Activated naive CD8-positive, alpha-beta T cell treated with anti-CD3 and anti-CD28 coated beads, Interleukin-2, amount 50 U/mL, for 16 hours (primary cell): ENCODE results near the gene GPATCH2.
"Not testable (repeated sequence)": the region's sequence is repeated elsewhere in the genome, so short reads cannot be mapped to it uniquely, and the experiment has no call there.

Experiments used
- DNase-seq: peaks from one replicate; pipeline ENCODE4 v3.0.0-alpha.2; 2020; ENCODE audit warnings: low read depth, low spot score

GPATCH2 gene

DNA sequence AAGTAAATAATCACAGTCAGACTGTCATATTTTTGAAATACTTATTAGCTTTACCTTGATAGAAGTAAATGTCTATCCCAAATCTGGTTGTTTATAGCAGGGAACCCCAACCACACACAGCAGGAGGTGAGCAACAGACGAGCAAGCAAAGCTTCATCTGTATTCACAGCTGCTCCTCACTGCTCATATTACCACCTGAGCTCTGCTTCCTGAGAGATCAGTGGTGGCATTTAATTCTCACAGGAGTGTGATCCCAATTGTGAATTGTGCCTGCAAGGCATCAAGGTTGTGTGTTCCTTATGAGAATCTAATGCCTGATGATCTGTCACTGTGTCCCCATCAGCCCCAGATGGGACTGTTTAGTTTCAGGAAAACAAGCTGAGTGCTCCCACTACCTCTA lies 104.3 kb downstream of the GPATCH2 start:
- DNase-seq = no peak

GRCh38 chr1:217525773-217526490 lies 105.0 kb downstream of the GPATCH2 start:
- no peak for DNase-seq

DNA sequence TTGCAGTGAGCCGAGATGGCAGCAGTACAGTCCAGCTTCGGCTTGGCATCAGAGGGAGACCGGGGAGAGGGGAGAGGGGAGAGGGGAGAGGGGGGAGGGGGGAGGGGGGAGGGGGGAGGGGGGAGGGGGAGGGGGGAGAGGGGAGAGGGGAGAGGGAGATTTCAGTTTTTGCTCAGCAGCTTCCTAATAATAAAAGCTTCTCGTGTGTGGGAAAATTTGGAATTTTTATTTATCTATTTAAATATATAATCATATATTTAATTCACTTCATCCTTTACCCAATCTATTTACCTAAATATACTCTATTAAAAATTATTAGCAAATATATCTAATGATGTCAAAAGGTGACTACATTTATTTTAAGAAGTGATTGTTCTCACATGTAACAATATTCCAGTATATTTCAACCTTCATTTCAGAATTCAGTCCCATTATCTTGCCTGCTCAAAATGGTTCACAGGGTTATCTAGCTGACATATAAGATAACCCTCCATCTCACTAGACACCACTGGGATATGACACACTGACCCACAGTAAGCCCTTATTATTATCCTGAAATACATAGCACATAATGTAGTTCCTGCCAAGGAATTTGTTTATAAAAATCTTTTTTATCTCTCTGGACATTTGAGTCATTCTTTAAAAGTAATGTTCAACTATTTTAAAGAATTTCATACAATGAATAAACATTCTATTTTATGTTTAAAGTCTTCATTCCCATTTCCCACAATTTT lies 105.9 kb downstream of the GPATCH2 start:
- no peak for DNase-seq

- not testable (repeated sequence) for DNase-seq
Observed at GRCh38 chr1:217523921-217524320, 107.0 kb downstream of the GPATCH2 start.

DNA sequence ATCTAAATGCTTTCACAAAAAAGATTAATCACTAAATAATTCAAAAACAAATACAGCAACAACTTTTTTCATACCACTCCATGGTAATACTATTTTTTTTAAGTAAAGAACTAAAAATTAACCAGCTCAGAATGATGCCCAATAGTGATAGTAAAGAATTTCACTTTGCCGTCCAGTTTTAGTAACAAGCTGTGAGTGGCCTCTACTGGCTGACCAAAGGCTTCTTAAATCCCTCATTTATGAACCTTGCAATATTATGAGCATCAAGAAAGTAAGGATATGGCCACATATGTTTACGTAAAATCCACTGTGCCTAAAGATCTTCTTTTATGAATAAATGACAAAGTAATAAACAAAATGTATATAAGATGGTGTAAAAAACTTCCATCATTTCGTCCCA lies 108.6 kb downstream of the GPATCH2 start:
- no peak for DNase-seq

- no peak for DNase-seq
Observed at GRCh38 chr1:217521317-217521716, 109.6 kb downstream of the GPATCH2 start.

GRCh38 chr1:217506878-217507277 lies 124.0 kb downstream of the GPATCH2 start:
- DNase-seq = no peak

- no peak for DNase-seq
Observed at GRCh38 chr1:217498209-217498608, 132.7 kb downstream of the GPATCH2 start.

- DNase-seq = no peak
Observed at GRCh38 chr1:217495249-217495648, 135.6 kb downstream of the GPATCH2 start.

- no peak for DNase-seq
Observed at GRCh38 chr1:217494767-217495166, 136.1 kb downstream of the GPATCH2 start.

DNA sequence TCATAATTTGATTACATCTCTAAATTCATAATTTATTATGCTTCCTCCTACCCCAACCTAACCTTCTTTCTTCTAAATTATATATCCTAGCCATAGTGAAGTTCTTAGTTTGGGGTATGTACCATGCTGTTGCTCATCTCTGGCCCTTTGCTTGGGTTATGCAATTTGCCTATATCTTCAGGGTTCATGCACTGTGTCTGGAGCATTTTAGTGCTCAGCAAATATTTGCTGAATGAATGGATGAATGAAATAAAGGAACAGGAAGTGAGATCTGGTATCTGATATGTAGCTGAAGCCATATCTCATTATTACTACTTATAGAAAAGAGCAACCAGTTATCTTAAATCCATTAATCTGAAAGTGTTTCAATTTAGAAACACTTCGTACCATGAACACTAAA lies 137.6 kb downstream of the GPATCH2 start:
- DNase-seq = no peak

- no peak for DNase-seq
Observed at GRCh38 chr1:217484871-217485270, 146.0 kb downstream of the GPATCH2 start.

GRCh38 chr1:217482356-217483102 lies 148.4 kb downstream of the GPATCH2 start:
- DNase-seq = peak; percentile 18

DNA sequence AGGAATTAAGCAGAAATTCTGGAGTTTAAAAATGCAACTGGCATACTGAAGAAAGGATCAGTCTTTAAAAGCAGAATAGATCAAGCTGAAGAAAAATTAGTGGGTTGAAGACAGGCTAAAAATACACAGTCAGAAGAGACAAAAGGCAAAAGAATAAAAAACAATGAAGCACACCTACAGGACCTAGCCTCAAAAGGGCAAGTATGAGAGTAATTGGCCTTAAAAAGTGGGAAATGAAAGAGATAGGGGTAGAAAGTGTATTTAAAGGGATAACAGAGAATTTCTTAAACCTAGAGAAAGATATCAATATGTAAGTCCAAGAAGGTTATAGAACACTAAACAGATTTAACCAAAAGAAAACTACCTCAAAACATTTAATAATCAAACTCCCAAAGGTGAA lies 152.4 kb downstream of the GPATCH2 start:
- no peak for DNase-seq

GRCh38 chr1:217472915-217473314 lies 158.0 kb downstream of the GPATCH2 start:
- DNase-seq = no peak

- no peak for DNase-seq
Observed at GRCh38 chr1:217471403-217471802, 159.5 kb downstream of the GPATCH2 start.

DNA sequence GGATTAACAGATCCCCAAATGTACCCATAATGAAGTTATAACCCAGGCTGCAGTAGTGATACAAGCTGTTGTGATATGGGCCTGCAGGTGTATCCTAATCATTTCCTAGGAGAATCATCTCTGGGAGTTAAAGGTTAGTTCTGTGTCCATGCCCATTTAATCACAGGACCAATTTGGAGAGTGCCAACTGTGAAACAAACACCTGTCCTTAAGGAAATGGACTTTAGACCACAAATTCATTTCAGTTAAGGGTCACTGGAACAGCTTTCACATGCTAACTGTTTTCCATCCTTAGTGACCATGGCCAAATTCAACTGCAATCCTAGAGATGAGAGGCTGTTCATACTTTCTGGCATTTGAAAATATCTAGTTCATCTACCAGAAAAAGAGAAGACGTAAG lies 160.9 kb downstream of the GPATCH2 start:
- DNase-seq = no peak

GRCh38 chr1:217465102-217465501 lies 165.8 kb downstream of the GPATCH2 start:
- DNase-seq = no peak

GRCh38 chr1:217462666-217463065 lies 168.2 kb downstream of the GPATCH2 start:
- no peak for DNase-seq

DNA sequence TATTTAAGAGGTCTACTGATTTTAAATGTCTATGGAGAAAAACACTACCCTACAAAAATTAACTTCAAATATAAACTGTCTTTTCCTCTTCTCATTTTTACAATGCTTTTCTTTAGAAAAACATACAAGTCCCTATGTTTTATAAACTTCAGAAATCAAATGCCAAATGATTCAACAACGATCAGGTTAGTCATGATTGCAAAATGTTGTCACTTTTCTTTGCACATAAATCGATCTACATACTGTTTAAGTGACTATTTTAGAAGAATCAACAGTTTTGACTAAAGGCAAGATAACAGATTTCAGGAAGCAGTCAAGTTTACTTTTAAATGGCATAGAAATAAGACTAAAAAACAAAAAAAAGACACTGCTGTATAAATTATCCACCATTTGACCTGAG lies 168.7 kb downstream of the GPATCH2 start:
- DNase-seq = no peak

GRCh38 chr1:217457016-217457415 lies 173.9 kb downstream of the GPATCH2 start:
- DNase-seq = no peak

- no peak for DNase-seq
Observed at GRCh38 chr1:217456261-217456660, 174.6 kb downstream of the GPATCH2 start.

- no peak for DNase-seq
Observed at GRCh38 chr1:217453816-217454215, 177.1 kb downstream of the GPATCH2 start.
